ENCODE results near the gene TMC3. TPM values are rescaled to one million over a fixed set of nuclear protein-coding genes. Genes with fewer than 3 reads are reported as not detected.

Gene TMC3
- total and polyA plus RNA-seq, 4 donors, result 0.02 to 0.13 TPM; not detected in 2

- peaks cover 0 to 22% (median 17%) of the 10 kb centered on the region in 4 donors for H3K4me1 ChIP-seq (ENCODE audit: control insufficient read depth in 4 of 4, insufficient read depth in 4 of 4, low read length in 3 of 4)
- no peaks in the 10 kb centered on the region for H3K9me3 ChIP-seq (ENCODE audit: control insufficient read depth in 4 of 4, low read length in 3 of 4)
- no peak overlapping the region for H3K9ac ChIP-seq (ENCODE audit: low read depth in 1 of 2, low read length in 2 of 2)
- peaks cover 0 to 3% (median 3%) of the 10 kb centered on the region in 4 donors for H3K36me3 ChIP-seq (ENCODE audit: control insufficient read depth in 4 of 4, insufficient read depth in 3 of 4, low read depth in 1 of 4, low read length in 3 of 4)
- no peak overlapping the region for H3K27ac ChIP-seq (ENCODE audit: low read depth in 1 of 2, low read length in 2 of 2)
- no peak overlapping the region for H3K4me3 ChIP-seq (ENCODE audit: low read depth in 1 of 3, low read length in 3 of 3)
- WGBS, result 83% methylated on average over 2 of the region's 2 CpGs
- DNase-seq (ENCODE audit: low spot score), result no peak
- H3K27me3 ChIP-seq (ENCODE audit: control insufficient read depth in 4 of 4, insufficient read depth in 4 of 4, low read length in 3 of 4), result no peaks in the 10 kb centered on the region
- TF ChIP-seq SP1 (IDR thresholded peaks at IDR 0.05) (no peak), RXRA (IDR thresholded peaks at IDR 0.05) (no peak), JUND (IDR thresholded peaks at IDR 0.05) (no peak)
Observed at GRCh38 chr15:81381720-81382119, 7.7 kb upstream of the TMC3 start.

GRCh38 chr15:81380668-81381067 lies 6.7 kb upstream of the TMC3 start:
- no peaks in the 10 kb centered on the region for H3K27me3 ChIP-seq (ENCODE audit: control insufficient read depth in 4 of 4, insufficient read depth in 4 of 4, low read length in 3 of 4)
- WGBS, result 92% methylated on average over 2 of the region's 2 CpGs
- DNase-seq (ENCODE audit: low spot score), result no peak
- no peak overlapping the region for H3K4me3 ChIP-seq (ENCODE audit: low read depth in 1 of 3, low read length in 3 of 3)
- TF ChIP-seq ZBTB33 (IDR thresholded peaks at IDR 0.05), result no peak
- no peak for TF ChIP-seq GABPA (IDR thresholded peaks at IDR 0.05 in 1 of 2, conservative IDR thresholded peaks at IDR 0.05 in 1 of 2)
- TF ChIP-seq TAF1 (conservative IDR thresholded peaks at IDR 0.05), result no peak
- H3K4me1 ChIP-seq (ENCODE audit: control insufficient read depth in 4 of 4, insufficient read depth in 4 of 4, low read length in 3 of 4), result peaks cover 0 to 13% (median 10%) of the 10 kb centered on the region in 4 donors
- peaks cover 0 to 3% (median 3%) of the 10 kb centered on the region in 4 donors for H3K36me3 ChIP-seq (ENCODE audit: control insufficient read depth in 4 of 4, insufficient read depth in 3 of 4, low read depth in 1 of 4, low read length in 3 of 4)
- H3K9ac ChIP-seq (ENCODE audit: low read depth in 1 of 2, low read length in 2 of 2), result no peak overlapping the region
- no peaks in the 10 kb centered on the region for H3K9me3 ChIP-seq (ENCODE audit: control insufficient read depth in 4 of 4, low read length in 3 of 4)
- H3K27ac ChIP-seq (ENCODE audit: low read depth in 1 of 2, low read length in 2 of 2), result no peak overlapping the region

- no peak overlapping the region for H3K27ac ChIP-seq (ENCODE audit: low read depth in 1 of 2, low read length in 2 of 2)
- no peak overlapping the region for H3K9ac ChIP-seq (ENCODE audit: low read depth in 1 of 2, low read length in 2 of 2)
- TF ChIP-seq HNF4A (conservative IDR thresholded peaks at IDR 0.05) (no peak), RXRA (IDR thresholded peaks at IDR 0.05) (no peak), RAD21 (IDR thresholded peaks at IDR 0.05) (no peak), FOXA1 (IDR thresholded peaks at IDR 0.05) (no peak), CTCF (IDR thresholded peaks at IDR 0.05; ENCODE audit: low read depth, low read length, missing input control) (no peak), YY1 (IDR thresholded peaks at IDR 0.05) (no peak), HNF4G (IDR thresholded peaks at IDR 0.05) (no peak), FOXA2 (IDR thresholded peaks at IDR 0.05) (no peak), TAF1 (conservative IDR thresholded peaks at IDR 0.05) (no peak), JUND (IDR thresholded peaks at IDR 0.05) (no peak), ZBTB33 (IDR thresholded peaks at IDR 0.05) (no peak), ATF3 (IDR thresholded peaks at IDR 0.05) (no peak), EGR1 (IDR thresholded peaks at IDR 0.05; ENCODE audit: low read depth in 2 of 2) (no peak), NR2F2 (IDR thresholded peaks at IDR 0.05) (no peak), REST (IDR thresholded peaks at IDR 0.05) (no peak), SP1 (IDR thresholded peaks at IDR 0.05) (no peak)
- no peaks in the 10 kb centered on the region for H3K27me3 ChIP-seq (ENCODE audit: control insufficient read depth in 4 of 4, insufficient read depth in 4 of 4, low read length in 3 of 4)
- peaks cover 0 to 11% (median 7%) of the 10 kb centered on the region in 4 donors for H3K4me1 ChIP-seq (ENCODE audit: control insufficient read depth in 4 of 4, insufficient read depth in 4 of 4, low read length in 3 of 4)
- no peaks in the 10 kb centered on the region for H3K9me3 ChIP-seq (ENCODE audit: control insufficient read depth in 4 of 4, low read length in 3 of 4)
- no peak overlapping the region for H3K4me3 ChIP-seq (ENCODE audit: low read depth in 1 of 3, low read length in 3 of 3)
- WGBS, result 86% methylated on average over 3 of the region's 3 CpGs
- H3K36me3 ChIP-seq (ENCODE audit: control insufficient read depth in 4 of 4, insufficient read depth in 3 of 4, low read depth in 1 of 4, low read length in 3 of 4), result peaks cover 0 to 3% (median 3%) of the 10 kb centered on the region in 4 donors
- DNase-seq (ENCODE audit: low spot score), result no peak
Observed at GRCh38 chr15:81380203-81380602, 6.2 kb upstream of the TMC3 start.
